SK-N-SH (cell line): ENCODE data around the gene P2RX3. TPM values are rescaled to one million over a fixed set of nuclear protein-coding genes. Genes with fewer than 3 reads are reported as not detected.

Experiments
- CTCF ChIA-PET: fragments of 300-600, 350-600 bp; formaldehyde crosslinking; extraction: SDS; loops from one replicate; lab custom pipeline; 2021; lab: Yijun Ruan, JAX
- POLR2A ChIA-PET: fragments of 350-600 bp; sonication (Branson Sonifier 250); formaldehyde crosslinking; extraction: SDS; loops from one replicate; lab custom pipeline; 2020; ENCODE audit warnings: antibody characterized with exemption, inconsistent platforms; lab: Yijun Ruan, JAX
- DNase-seq: peaks from one replicate; pipeline ENCODE4 v3.0.0; 2012
- H2AFZ ChIP-seq: fragments of 200-600 bp; sonication (generic); 2 replicates; pipeline ENCODE4 v1.8.1; 2016; ENCODE audit warnings: antibody characterized with exemption, mild to moderate bottlenecking, low read depth
- H3F3A ChIP-seq: fragments of 200-600 bp; sonication (generic); replicated peaks from 2 replicates; pipeline ENCODE3; 2016; ENCODE audit warnings: antibody characterized with exemption, mild to moderate bottlenecking; ENCODE audit not compliant: insufficient read depth
- H3K27ac ChIP-seq, 2 experiments: fragments of 200-500 bp in 1 of 2; fragments of 200-600 bp in 1 of 2; sonication (Bioruptor generic) in 1 of 2; sonication (generic), shearing (Covaris generic) in 1 of 2; 2 replicates each; pipeline versions ENCODE4 v1.5.1 to v1.6.1; 2014 to 2016; ENCODE audit warnings: low read depth in 2 of 2, inconsistent platforms in 1 of 2, low read length in 1 of 2, mild to moderate bottlenecking in 1 of 2, mixed read lengths in 1 of 2
- H3K27me3 ChIP-seq: fragments of 200-600 bp; sonication (generic), shearing (Covaris generic); 2 replicates; pipeline ENCODE4 v1.6.1; 2016; ENCODE audit warnings: mixed run types; ENCODE audit not compliant: insufficient read depth
- H3K36me3 ChIP-seq, 2 experiments: fragments of 200-500 bp in 1 of 2; fragments of 200-600 bp in 1 of 2; sonication (Bioruptor generic) in 1 of 2; sonication (generic) in 1 of 2; replicated peaks in 1 of 2; 2 replicates each; pipeline versions ENCODE3 to v1.5.1; 2014 to 2016; ENCODE audit warnings: low read length in 1 of 2, mild to moderate bottlenecking in 1 of 2; ENCODE audit not compliant: insufficient read depth in 2 of 2, control insufficient read depth in 1 of 2
- H3K4me1 ChIP-seq, 2 experiments: fragments of 200-500 bp in 1 of 2; fragments of 200-600 bp in 1 of 2; sonication (Bioruptor generic) in 1 of 2; sonication (generic), shearing (Covaris generic) in 1 of 2; 2 replicates each; pipeline versions ENCODE4 v1.5.1 to v1.6.1; 2014 to 2016; ENCODE audit warnings: low read depth in 1 of 2, low read length in 1 of 2, mixed run types in 1 of 2; ENCODE audit not compliant: insufficient read depth in 2 of 2, control insufficient read depth in 1 of 2
- H3K4me2 ChIP-seq: fragments of 200-600 bp; sonication (generic), shearing (Covaris generic); 2 replicates; pipeline ENCODE4 v1.6.1; 2017; ENCODE audit warnings: mixed run types
- H3K4me3 ChIP-seq, 2 experiments: fragments of 200-500 bp in 1 of 2; fragments of 200-600 bp in 1 of 2; sonication (Bioruptor generic) in 1 of 2; sonication (generic), shearing (Covaris generic) in 1 of 2; 2 replicates each; pipeline versions ENCODE4 v1.5.1 to v1.8.1; 2014 to 2016; ENCODE audit warnings: low read depth in 2 of 2, inconsistent platforms in 1 of 2, low read length in 1 of 2, mild to moderate bottlenecking in 1 of 2, mixed read lengths in 1 of 2, moderate library complexity in 1 of 2
- H3K79me2 ChIP-seq: fragments of 200-600 bp; sonication (generic); 2 replicates; pipeline ENCODE4 v1.8.1; 2017; ENCODE audit warnings: mild to moderate bottlenecking; ENCODE audit not compliant: insufficient read depth
- H3K9ac ChIP-seq: fragments of 200-600 bp; sonication (generic); 2 replicates; pipeline ENCODE4 v1.6.1; 2017; ENCODE audit warnings: mixed run types
- H3K9me2 ChIP-seq: fragments of 200-600 bp; sonication (generic); 2 replicates; pipeline ENCODE4 v1.6.1; 2017; ENCODE audit warnings: mixed run types
- H3K9me3 ChIP-seq: fragments of 200-600 bp; sonication (generic); 2 replicates; pipeline ENCODE4 v1.6.1; 2017; ENCODE audit warnings: mixed run types, mild to moderate bottlenecking, moderate library complexity
- H4K20me1 ChIP-seq: fragments of 200-600 bp; sonication (generic); 2 replicates; pipeline ENCODE4 v1.6.1; 2017; ENCODE audit warnings: mild to moderate bottlenecking, mixed run types; ENCODE audit not compliant: insufficient read depth
- CHD2 ChIP-seq: fragments of 150-350 bp; IDR thresholded peaks from 2 replicates; pipeline ENCODE4 v1.6.1; 2018; ENCODE audit warnings: low read length; ENCODE audit not compliant: partially characterized antibody
- NFIC ChIP-seq: IDR thresholded peaks from 2 replicates; pipeline ENCODE4 v1.4.0; 2012; ENCODE audit warnings: borderline replicate concordance
- NRF1 ChIP-seq: IDR thresholded peaks from 2 replicates; pipeline ENCODE4 v1.6.1; 2012; ENCODE audit warnings: low read depth, mild to moderate bottlenecking, low read length
- RXRA ChIP-seq: IDR thresholded peaks from 2 replicates; pipeline ENCODE4 v1.4.0; 2012; ENCODE audit warnings: low read depth, mild to moderate bottlenecking, borderline replicate concordance
- TEAD4 ChIP-seq: IDR thresholded peaks from 2 replicates; pipeline ENCODE4 v1.4.0; 2012; ENCODE audit warnings: mild to moderate bottlenecking, borderline replicate concordance; ENCODE audit not compliant: insufficient read depth
- WGBS: methylation state at CpG from one replicate; pipeline ENCODE4 v1.1.6; 2017; ENCODE audit warnings: low lambda C conversion rate; 5-methylcytosine and 5-hydroxymethylcytosine counted together
- polyA plus RNA-seq, 3 experiments: library from polyadenylated mRNA; depleted of rRNA; stranded (reverse); fragments of >200 nt; gene quantifications; 2 replicates each; pipeline ENCODE4 v1.2.3, GENCODE V29; 2012
- TF ChIP-seq, protein P1 (sequence below): IDR thresholded peaks from 2 replicates; pipeline ENCODE4 v1.4.0; 2012; ENCODE audit warnings: low read depth
- TF ChIP-seq, protein P2 (sequence below): fragments of 200-600 bp; sonication (generic); IDR thresholded peaks from 2 replicates; pipeline ENCODE4 v1.6.1; 2017; ENCODE audit warnings: antibody characterized with exemption, mild to moderate bottlenecking, moderate library complexity
- TF ChIP-seq, protein P3 (sequence below): IDR thresholded peaks from 2 replicates; pipeline ENCODE4; 2012

P2RX3 gene
- polyA plus RNA-seq (2012; rRNA removed): not detected in 2 replicates
- polyA plus RNA-seq (2012; cell fraction: cytosol; rRNA removed): not detected in 2 replicates
- polyA plus RNA-seq (2012; cell fraction: nucleus; rRNA removed): 0.05 TPM in 1 of 2 replicates, not detected in the other

DNA sequence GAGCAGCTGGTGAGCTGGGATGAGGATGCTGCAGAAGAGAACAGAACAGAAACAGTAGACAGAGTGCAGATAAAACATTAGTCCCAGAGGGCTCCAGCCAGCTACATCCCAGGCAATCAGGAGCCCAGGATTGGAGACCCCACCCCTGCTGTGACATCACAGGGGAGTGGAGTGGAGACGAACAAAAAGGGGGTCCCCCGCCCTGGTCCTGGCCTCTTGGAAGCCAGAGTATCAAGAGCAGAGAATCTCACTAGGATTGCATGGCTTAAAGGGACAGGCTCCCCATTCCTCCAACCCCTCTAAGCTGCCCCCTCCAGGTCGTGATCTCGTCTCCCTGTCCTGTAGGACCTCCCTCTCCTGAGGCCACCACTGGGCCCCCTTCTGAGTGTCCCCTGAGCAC lies at the start of gene P2RX3:
Gene P2RX3, plus strand, starts transcription at position 211 of the 400 bp plus-strand sequence. CDS start 199 bp downstream, outside the sequence.
- POLR2A ChIA-PET: no interaction called here
- DNase-seq: no peak
- no peaks in the 10 kb centered on the region for H3F3A ChIP-seq
- H3K4me3 ChIP-seq: no peak within 1 kb of the TSS
- no peak within 1 kb of the TSS for H3K9ac ChIP-seq
- H3K27me3 ChIP-seq: no peaks in the 10 kb centered on the region
- H3K27ac ChIP-seq: no peak within 1 kb of the TSS
- H3K9me3 ChIP-seq: no peaks in the 10 kb centered on the region
- TF ChIP-seq TEAD4 (no peak), NRF1 (no peak), NFIC (no peak), RXRA (no peak), CHD2 (no peak)
- TF ChIP-seq, protein P1, sequence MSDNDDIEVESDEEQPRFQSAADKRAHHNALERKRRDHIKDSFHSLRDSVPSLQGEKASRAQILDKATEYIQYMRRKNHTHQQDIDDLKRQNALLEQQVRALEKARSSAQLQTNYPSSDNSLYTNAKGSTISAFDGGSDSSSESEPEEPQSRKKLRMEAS: no peak
- TF ChIP-seq, protein P2, sequence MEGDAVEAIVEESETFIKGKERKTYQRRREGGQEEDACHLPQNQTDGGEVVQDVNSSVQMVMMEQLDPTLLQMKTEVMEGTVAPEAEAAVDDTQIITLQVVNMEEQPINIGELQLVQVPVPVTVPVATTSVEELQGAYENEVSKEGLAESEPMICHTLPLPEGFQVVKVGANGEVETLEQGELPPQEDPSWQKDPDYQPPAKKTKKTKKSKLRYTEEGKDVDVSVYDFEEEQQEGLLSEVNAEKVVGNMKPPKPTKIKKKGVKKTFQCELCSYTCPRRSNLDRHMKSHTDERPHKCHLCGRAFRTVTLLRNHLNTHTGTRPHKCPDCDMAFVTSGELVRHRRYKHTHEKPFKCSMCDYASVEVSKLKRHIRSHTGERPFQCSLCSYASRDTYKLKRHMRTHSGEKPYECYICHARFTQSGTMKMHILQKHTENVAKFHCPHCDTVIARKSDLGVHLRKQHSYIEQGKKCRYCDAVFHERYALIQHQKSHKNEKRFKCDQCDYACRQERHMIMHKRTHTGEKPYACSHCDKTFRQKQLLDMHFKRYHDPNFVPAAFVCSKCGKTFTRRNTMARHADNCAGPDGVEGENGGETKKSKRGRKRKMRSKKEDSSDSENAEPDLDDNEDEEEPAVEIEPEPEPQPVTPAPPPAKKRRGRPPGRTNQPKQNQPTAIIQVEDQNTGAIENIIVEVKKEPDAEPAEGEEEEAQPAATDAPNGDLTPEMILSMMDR: no peak
- TF ChIP-seq, all 33 proteins: peak for 0
- Histone ChIP-seq H3K4me2 (no peak within 1 kb of the TSS), H3K79me2 (peaks cover 28% of the 10 kb centered on the region), H3K4me1 (peaks cover 7 to 15% of the 10 kb centered on the region in 2 experiments; a peak in 3 of 4 replicates), H3K36me3 (peaks cover 3 to 5% of the 10 kb centered on the region in 2 experiments), H3K9me2 (no peaks in the 10 kb centered on the region), H2AFZ (no peak within 1 kb of the TSS), H4K20me1 (no peaks in the 10 kb centered on the region)
- WGBS: 62% methylated on average over 4 of the region's 4 CpGs
- CTCF ChIA-PET: interaction anchor here (0.7 to 1.3 kb wide), 4 partner anchors 10 to 497 kb away, joined by 3 to 5 read pairs (median 4); no protein-coding TSS in a partner anchor

DNA sequence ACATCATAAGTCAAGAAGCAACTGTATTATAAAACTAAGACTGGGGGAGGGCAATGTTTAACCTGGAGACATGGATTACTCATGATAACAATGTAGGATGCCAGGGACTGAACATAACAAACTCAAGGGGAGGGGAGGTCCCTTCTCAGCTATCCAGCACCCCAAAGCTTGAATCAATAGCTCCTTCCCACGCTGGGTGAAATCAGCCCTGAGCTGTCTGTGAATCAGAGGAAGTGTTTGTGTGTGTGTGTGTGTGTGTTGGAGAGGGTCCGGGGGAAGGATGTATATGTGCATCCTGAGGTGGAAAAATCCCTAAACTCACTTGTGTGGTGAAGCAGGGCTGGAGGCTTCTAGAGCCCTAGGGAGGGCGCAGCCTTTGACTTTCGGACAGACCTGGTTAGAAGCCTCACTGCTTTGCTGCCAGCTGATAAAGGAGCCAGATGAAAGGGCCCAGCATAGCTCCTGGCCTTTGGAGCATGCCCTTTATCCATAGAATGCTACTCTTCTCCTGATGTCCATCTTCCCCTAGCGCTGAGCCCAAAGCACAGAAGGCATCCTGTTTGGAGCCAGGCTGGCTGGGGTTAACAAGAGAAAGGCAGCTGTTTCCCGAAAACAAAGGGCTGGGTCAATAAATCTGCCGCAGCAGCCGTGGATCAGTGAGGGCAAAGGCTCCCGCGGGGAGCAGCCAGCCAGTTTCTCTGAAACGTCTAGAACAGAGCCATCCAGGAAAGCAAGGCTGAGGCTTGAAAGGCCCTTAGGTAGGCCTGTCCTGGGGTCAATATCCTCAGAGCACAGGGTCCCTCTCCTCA lies 49.2 kb upstream of the P2RX3 start:
- WGBS: 43% methylated on average over 11 of the region's 11 CpGs
- peak overlapping the region in 1 of 2 experiments; percentile 55; a peak in 2 of 4 replicates for H3K27ac ChIP-seq
- POLR2A ChIA-PET: no interaction called here
- no peaks in the 10 kb centered on the region for H3K9me2 ChIP-seq
- peaks cover 4% of the 10 kb centered on the region for H3F3A ChIP-seq
- H3K4me3 ChIP-seq: no peak overlapping the region
- no peaks in the 10 kb centered on the region for H3K9me3 ChIP-seq
- no peaks in the 10 kb centered on the region for H3K36me3 ChIP-seq
- TF ChIP-seq, protein P3, sequence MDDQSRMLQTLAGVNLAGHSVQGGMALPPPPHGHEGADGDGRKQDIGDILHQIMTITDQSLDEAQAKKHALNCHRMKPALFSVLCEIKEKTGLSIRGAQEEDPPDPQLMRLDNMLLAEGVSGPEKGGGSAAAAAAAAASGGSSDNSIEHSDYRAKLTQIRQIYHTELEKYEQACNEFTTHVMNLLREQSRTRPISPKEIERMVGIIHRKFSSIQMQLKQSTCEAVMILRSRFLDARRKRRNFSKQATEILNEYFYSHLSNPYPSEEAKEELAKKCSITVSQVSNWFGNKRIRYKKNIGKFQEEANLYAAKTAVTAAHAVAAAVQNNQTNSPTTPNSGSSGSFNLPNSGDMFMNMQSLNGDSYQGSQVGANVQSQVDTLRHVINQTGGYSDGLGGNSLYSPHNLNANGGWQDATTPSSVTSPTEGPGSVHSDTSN: 0 out of 2 replicates have a peak, but pooled peaks have one; percentile 20
- TF ChIP-seq, protein P1: no peak
- TF ChIP-seq, all 33 proteins: peak for 1
- peak overlapping the region; percentile 52; the same call in 1 of the 2 replicates for H2AFZ ChIP-seq
- peak; percentile 20 for DNase-seq
- 0 out of 2 replicates have a peak overlapping the region, but pooled peaks have one; percentile 23 for H3K4me2 ChIP-seq
- CTCF ChIA-PET: interaction anchor here (0.9 to 2.2 kb wide), 3 partner anchors 12 to 445 kb away, joined by 3 to 13 read pairs (median 3); no protein-coding TSS in a partner anchor
- H4K20me1 ChIP-seq: no peaks in the 10 kb centered on the region
- peaks cover 4 to 7% of the 10 kb centered on the region in 2 experiments; a peak in 2 of 4 replicates for H3K4me1 ChIP-seq
- no peaks in the 10 kb centered on the region for H3K79me2 ChIP-seq
- H3K9ac ChIP-seq: peak overlapping the region; percentile 13; the same call in 1 of the 2 replicates
- H3K27me3 ChIP-seq: no peaks in the 10 kb centered on the region
